ENCODE data around the gene PLA2G2E.

DNA sequence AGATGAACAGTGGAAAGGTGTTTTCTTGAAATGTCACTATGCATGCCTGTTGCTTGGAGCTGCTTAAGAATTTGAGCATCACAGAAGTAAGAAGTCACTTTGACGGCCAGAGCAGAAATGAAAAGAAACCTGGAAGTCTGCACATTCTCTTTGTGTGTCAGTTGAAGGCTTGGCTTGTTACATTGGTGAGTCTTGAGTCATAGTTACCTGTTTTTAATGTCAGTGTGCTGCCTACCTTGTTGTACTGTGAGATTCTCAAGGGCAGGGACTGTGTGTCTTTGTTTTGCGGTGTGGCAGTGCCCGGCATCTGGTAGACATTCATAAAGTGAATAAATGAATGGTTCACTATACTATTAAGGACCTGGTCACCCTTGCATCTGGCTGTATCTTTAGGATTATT is 31.3 kb downstream of the PLA2G2E start:
- TF ChIP-seq, protein P1, sequence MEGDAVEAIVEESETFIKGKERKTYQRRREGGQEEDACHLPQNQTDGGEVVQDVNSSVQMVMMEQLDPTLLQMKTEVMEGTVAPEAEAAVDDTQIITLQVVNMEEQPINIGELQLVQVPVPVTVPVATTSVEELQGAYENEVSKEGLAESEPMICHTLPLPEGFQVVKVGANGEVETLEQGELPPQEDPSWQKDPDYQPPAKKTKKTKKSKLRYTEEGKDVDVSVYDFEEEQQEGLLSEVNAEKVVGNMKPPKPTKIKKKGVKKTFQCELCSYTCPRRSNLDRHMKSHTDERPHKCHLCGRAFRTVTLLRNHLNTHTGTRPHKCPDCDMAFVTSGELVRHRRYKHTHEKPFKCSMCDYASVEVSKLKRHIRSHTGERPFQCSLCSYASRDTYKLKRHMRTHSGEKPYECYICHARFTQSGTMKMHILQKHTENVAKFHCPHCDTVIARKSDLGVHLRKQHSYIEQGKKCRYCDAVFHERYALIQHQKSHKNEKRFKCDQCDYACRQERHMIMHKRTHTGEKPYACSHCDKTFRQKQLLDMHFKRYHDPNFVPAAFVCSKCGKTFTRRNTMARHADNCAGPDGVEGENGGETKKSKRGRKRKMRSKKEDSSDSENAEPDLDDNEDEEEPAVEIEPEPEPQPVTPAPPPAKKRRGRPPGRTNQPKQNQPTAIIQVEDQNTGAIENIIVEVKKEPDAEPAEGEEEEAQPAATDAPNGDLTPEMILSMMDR (IDR thresholded peaks at IDR 0.05), result no peak
- TF ChIP-seq POLR2A (IDR thresholded peaks at IDR 0.05) (no peak), POLR2AphosphoS5 (IDR thresholded peaks at IDR 0.05) (no peak)
